GM19395 (cell line): ENCODE data around the gene D2HGDH.
"Not testable (repeated sequence)": the region's sequence is repeated elsewhere in the genome, so short reads cannot be mapped to it uniquely, and the experiment has no call there.

ENCODE experiments used
- ATAC-seq: cut with Tn5 transposase; IDR thresholded peaks from one replicate; pipeline ENCODE4 v1.9.1; 2021; ENCODE audit warnings: mild to moderate bottlenecking, moderate library complexity; ENCODE audit not compliant: unreplicated experiment

D2HGDH gene

GRCh38 chr2:241788572-241788971, 54.1 kb downstream of the D2HGDH start:
- no peak for ATAC-seq

- not testable (repeated sequence) for ATAC-seq
Measured at GRCh38 chr2:241791385-241791784, 57.0 kb downstream of the D2HGDH start.

- no peak for ATAC-seq
Measured at GRCh38 chr2:241793385-241793784, 59.0 kb downstream of the D2HGDH start.

- ATAC-seq: no peak
Measured at GRCh38 chr2:241794250-241794823, 59.9 kb downstream of the D2HGDH start.

- no peak for ATAC-seq
Measured at GRCh38 chr2:241795021-241795999, 60.9 kb downstream of the D2HGDH start.

GRCh38 chr2:241796209-241796608, 61.8 kb downstream of the D2HGDH start:
- no peak for ATAC-seq

- ATAC-seq: no peak
Measured at GRCh38 chr2:241796610-241797138, 62.2 kb downstream of the D2HGDH start.

GRCh38 chr2:241797441-241798080, 63.1 kb downstream of the D2HGDH start:
- ATAC-seq: no peak

GRCh38 chr2:241798081-241798630, 63.7 kb downstream of the D2HGDH start:
- ATAC-seq: no peak

- no peak for ATAC-seq
Measured at GRCh38 chr2:241798631-241799521, 64.4 kb downstream of the D2HGDH start.

GRCh38 chr2:241799522-241800197, 65.2 kb downstream of the D2HGDH start:
- ATAC-seq: no peak

GRCh38 chr2:241800198-241800903, 65.9 kb downstream of the D2HGDH start:
- not testable (repeated sequence) for ATAC-seq

- no peak for ATAC-seq
Measured at GRCh38 chr2:241801611-241802420, 67.4 kb downstream of the D2HGDH start.

GRCh38 chr2:241802421-241803318, 68.2 kb downstream of the D2HGDH start:
- no peak for ATAC-seq

- peak; percentile 64 for ATAC-seq
Measured at GRCh38 chr2:241803387-241804325, 69.2 kb downstream of the D2HGDH start.
